Activated CD4-positive, alpha-beta T cell treated with anti-CD3 and anti-CD28 coated beads for 24 hours (primary cell): Measurements from ENCODE around the gene WDR77.

Experiments
- DNase-seq, 2 donors: peaks; one replicate each; pipeline ENCODE4 v3.0.0-alpha.2; 2020; ENCODE audit warnings: low read depth in 2 of 2

The WDR77 gene

DNA sequence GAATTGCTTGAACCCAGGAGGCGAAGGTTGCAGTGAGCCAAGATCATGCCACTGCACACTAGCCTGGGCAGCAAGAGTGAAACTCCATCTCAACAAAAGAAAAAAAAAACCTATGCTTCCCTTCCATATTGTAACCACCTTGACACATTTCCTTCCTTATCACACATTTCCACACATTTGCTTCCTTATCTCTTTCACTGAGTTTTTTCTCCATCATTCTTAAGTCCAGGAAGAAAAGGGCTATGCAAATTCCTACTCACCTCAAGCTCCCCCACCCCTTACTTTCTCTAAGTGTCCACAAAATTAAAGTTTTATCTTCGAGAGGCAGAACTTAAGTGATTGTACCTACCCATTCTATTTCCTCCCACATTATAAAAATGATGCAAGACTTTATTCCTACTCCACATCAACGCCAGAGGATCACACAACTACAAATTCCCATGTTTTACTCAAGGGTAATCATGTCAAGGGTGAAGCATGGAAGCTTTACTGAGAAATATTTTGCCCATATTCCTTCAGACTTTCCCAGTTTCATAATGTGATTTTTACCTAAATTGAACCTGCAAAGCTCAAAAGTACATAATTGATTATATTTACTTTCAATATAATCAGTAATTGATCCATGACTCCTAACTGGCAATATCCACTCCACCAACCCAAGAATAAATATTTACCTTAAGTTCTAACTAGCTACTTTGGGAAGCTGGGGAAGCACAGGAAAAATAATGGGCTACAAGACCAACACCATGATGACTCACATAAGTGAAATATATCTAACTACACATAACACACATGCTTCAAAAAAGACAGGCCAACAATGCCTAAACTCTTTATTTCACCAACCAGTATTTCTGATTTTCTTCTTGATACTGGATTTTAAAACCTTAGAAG, 9.3 kb downstream of the WDR77 start:
- no peak for DNase-seq

- DNase-seq: no peak
Observed at GRCh38 chr1:111436726-111437125, 12.3 kb downstream of the WDR77 start.

GRCh38 chr1:111424281-111424680, 24.8 kb downstream of the WDR77 start:
- no peak for DNase-seq

- DNase-seq: no peak
Observed at GRCh38 chr1:111422546-111423391, 26.3 kb downstream of the WDR77 start.

DNA sequence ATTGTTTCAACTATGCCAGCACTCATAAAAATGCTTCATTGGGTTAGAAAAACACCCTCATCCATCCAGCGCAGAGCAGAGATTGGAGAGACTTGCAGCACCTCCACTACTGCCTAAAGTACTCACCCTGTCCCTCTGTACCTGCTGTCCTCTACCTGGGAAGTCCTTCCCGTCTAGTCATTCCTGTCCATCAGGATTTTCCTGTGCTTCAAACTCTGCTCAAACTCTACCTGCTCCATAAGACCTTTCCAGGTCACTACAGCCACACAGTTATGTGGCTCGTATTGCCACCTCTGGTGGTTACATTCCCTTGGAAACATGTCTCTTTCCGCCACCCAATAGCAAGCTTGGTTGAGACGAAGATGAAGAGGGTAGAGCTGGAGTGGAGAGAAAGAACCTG, 28.7 kb downstream of the WDR77 start:
- DNase-seq: no peak

- DNase-seq: no peak
Observed at GRCh38 chr1:111419037-111419436, 30.0 kb downstream of the WDR77 start.

- no peak for DNase-seq
Observed at GRCh38 chr1:111417755-111418154, 31.3 kb downstream of the WDR77 start.

DNA sequence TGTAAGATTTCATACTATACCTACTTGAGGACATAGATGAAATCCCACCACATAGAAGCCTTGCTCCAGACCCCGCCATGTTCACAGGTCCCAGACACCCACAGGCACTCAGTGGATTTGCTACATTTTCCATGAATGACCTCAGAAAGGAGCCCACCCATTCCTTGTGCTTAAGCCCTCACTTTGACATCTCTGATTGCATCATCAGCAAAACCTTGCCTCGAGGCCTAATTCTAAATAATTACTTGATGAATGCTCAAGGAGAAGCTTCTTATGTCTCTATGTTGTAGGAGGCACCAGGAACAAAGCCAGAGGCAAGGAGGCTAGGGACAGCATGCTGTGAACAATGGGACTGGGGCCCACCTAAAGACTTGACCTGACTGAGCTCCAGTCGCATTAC, 33.6 kb downstream of the WDR77 start:
- no peak for DNase-seq

DNA sequence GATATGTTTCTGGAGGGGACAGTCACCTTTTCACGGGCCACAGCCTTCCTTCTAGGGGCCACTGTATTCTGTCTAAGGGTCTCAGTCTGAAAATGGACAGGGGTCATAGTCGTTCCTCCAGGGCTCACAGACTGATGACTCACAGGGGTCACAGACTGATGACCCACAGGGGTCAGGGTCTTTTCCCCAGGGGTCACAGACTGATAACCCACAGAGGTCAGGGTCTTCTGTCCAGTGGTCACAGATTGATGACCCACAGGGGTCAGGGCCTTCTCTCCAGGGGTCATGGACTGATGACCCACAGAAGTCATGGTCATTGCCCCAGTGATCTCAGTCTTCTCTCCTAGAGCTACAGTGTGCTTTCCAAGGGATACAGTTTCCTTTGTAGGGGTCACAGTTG, 34.3 kb downstream of the WDR77 start:
- no peak for DNase-seq

- DNase-seq: no peak
Observed at GRCh38 chr1:111412839-111413238, 36.2 kb downstream of the WDR77 start.

- DNase-seq: no peak
Observed at GRCh38 chr1:111407301-111407700, 41.8 kb downstream of the WDR77 start.

GRCh38 chr1:111406321-111406768, 42.7 kb downstream of the WDR77 start:
- DNase-seq: peak; percentile 10 to 15

GRCh38 chr1:111404588-111404987, 44.5 kb downstream of the WDR77 start:
- DNase-seq: no peak

- peak in 1 of 2 donors; percentile 2 for DNase-seq
Observed at GRCh38 chr1:111402083-111402482, 47.0 kb downstream of the WDR77 start.

- peak; percentile 13 to 28 for DNase-seq
Observed at GRCh38 chr1:111399792-111400610, 49.1 kb downstream of the WDR77 start.

DNA sequence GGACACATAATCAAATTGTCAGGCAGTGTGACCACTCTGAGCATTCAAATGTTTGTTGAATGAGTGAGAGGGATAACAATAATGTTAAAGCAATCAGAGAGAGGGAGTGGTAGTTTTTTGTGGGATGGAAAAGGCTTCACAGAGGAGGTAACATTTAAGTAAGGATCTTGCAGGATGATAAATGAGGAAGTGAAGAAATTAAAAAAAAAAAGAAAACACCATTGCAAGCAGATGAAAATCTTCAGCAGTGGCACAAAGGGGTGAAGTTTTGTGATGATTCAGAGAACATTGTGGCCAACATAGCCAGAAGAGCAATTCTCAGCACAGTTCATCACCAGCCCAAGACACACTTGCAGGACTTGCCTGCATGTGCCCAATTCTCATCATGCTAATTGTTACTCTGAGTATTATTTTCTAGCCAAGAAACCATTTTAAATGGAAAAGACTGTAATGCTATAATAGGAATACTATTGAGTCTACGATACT, 56.6 kb downstream of the WDR77 start:
- no peak for DNase-seq

DNA sequence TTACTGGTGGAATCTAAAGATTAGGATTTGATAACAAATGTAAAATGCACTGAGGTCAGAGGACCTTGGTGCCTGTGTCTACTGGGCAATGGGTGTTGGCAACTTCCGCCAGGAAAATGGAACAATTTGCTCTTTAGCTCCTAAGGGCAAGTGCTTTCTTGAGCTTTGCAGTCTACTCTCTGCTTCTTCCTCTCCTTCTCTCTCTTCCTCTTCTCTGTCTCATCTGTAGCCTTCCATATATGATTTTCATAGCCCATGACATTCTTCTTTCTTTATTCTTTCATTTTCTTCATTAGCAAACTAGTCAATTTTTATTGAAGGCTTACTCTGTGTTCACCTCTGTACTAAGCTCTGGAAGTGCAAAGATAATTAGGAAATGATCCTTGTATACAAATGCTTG, 57.0 kb downstream of the WDR77 start:
- DNase-seq: no peak
